SU-DHL-6 (cell line): ENCODE data around the gene DRD3.

Experiments used
- H2AFZ ChIP-seq: fragments of 200-600 bp; sonication (generic); 2 replicates; pipeline ENCODE4 v1.6.1; 2014; ENCODE audit warnings: low read depth, mild to moderate bottlenecking, moderate library complexity, mixed read lengths, antibody characterized with exemption, low read length; ENCODE audit not compliant: severe bottlenecking
- H3F3A ChIP-seq: fragments of 200-600 bp; shearing (Covaris generic); 2 replicates; pipeline ENCODE4 v1.6.0; 2016; ENCODE audit warnings: antibody characterized with exemption, mild to moderate bottlenecking; ENCODE audit not compliant: insufficient read depth
- H3K27ac ChIP-seq: fragments of 200-600 bp; sonication (generic); 2 replicates; pipeline ENCODE4 v1.5.1; 2016; ENCODE audit warnings: low read depth, mild to moderate bottlenecking, low read length, moderate library complexity, mixed read lengths
- H3K27me3 ChIP-seq: fragments of 200-600 bp; sonication (generic), shearing (Covaris generic); 2 replicates; pipeline ENCODE4 v1.6.0; 2014; ENCODE audit warnings: mild to moderate bottlenecking, low read length
- H3K36me3 ChIP-seq: fragments of 200-600 bp; sonication (generic); 2 replicates; pipeline ENCODE4 v1.6.1; 2014; ENCODE audit warnings: mild to moderate bottlenecking, low read length, mixed read lengths
- H3K4me2 ChIP-seq: fragments of 300-600, 200-600 bp; shearing (Covaris generic), sonication (generic); 2 replicates; pipeline ENCODE4 v1.6.0; 2014; ENCODE audit warnings: low read length, low read depth, mild to moderate bottlenecking; ENCODE audit not compliant: poor library complexity, severe bottlenecking
- H3K4me3 ChIP-seq: fragments of 200-600 bp; sonication (generic); 2 replicates; pipeline ENCODE4 v1.5.1; 2014; ENCODE audit warnings: antibody characterized with exemption, low read length, mild to moderate bottlenecking, mixed read lengths; ENCODE audit not compliant: insufficient read depth, poor library complexity, severe bottlenecking
- H3K79me2 ChIP-seq: fragments of 200-600 bp; sonication (generic); 2 replicates; pipeline ENCODE4 v1.6.1; 2014; ENCODE audit warnings: mild to moderate bottlenecking, low read length, moderate library complexity; ENCODE audit not compliant: insufficient read depth
- H3K9ac ChIP-seq: fragments of 200-600 bp; sonication (generic); 2 replicates; pipeline ENCODE4 v1.7.0; 2014; ENCODE audit warnings: mild to moderate bottlenecking, low read length
- H3K9me2 ChIP-seq: fragments of 200-600 bp; sonication (generic); replicated peaks from 2 replicates; pipeline ENCODE4 v1.6.1; 2014; ENCODE audit warnings: low read length; ENCODE audit not compliant: insufficient read depth
- H3K9me3 ChIP-seq: fragments of 200-600 bp; sonication (generic); 2 replicates; pipeline ENCODE4 v1.6.1; 2014; ENCODE audit warnings: low read length, mixed read lengths; ENCODE audit not compliant: insufficient read depth
- H4K20me1 ChIP-seq: fragments of 200-600 bp; sonication (generic); 2 replicates; pipeline ENCODE4 v1.6.1; 2014; ENCODE audit warnings: low read depth, mild to moderate bottlenecking, antibody characterized with exemption, low read length, moderate library complexity, mixed read lengths
- CTCF ChIP-seq: fragments of 200-600 bp; sonication (generic); IDR thresholded peaks from one replicate; pipeline ENCODE4 v1.5.1; 2017; ENCODE audit warnings: antibody characterized with exemption, mild to moderate bottlenecking, low read length, moderate library complexity; ENCODE audit not compliant: insufficient read depth, poor library complexity, severe bottlenecking
- EZH2phosphoT487 ChIP-seq: fragments of 200-600 bp; sonication (generic), shearing (Covaris generic); conservative IDR thresholded peaks from 2 replicates; pipeline ENCODE4 v1.6.1; 2018; ENCODE audit warnings: mild to moderate bottlenecking, antibody characterized with exemption, low read length, moderate library complexity, mixed read lengths

The DRD3 gene

DNA sequence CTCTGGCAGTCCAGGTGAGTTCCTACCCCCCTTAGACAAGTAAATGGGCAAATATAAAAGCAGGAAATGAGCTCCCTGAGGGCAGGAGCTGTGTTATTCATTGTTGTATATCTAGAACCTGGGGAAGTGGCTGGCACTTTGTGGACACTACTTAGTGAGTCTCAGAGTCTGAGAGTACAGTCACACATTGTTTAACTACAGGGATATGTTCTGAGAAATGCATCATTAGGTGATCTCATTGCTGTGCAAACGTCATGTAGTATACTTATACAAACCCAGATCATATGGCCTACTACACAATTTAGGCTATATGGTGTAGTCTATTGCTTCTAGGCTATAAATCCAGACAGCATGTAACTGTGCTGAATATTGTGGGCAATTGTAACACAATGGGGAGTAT, 52.4 kb downstream of the DRD3 start:
- Histone ChIP-seq H3K9me3 (no peaks in the 10 kb centered on the region), H3K79me2 (no peaks in the 10 kb centered on the region), H3K4me3 (no peak overlapping the region), H3K4me2 (no peak overlapping the region), H4K20me1 (no peaks in the 10 kb centered on the region), H3K27ac (no peak overlapping the region), H3K9ac (no peak overlapping the region), H3K9me2 (no peaks in the 10 kb centered on the region), H3F3A (no peaks in the 10 kb centered on the region), H3K36me3 (no peaks in the 10 kb centered on the region), H2AFZ (no peak overlapping the region), H3K27me3 (no peaks in the 10 kb centered on the region)
- TF ChIP-seq CTCF, result no peak
- no peak for TF ChIP-seq EZH2phosphoT487

- Histone ChIP-seq H3K9me3 (no peaks in the 10 kb centered on the region), H3K4me2 (no peak overlapping the region), H3K79me2 (no peaks in the 10 kb centered on the region), H4K20me1 (no peaks in the 10 kb centered on the region), H2AFZ (no peak overlapping the region), H3K9ac (no peak overlapping the region), H3K27me3 (no peaks in the 10 kb centered on the region), H3K4me3 (no peak overlapping the region), H3F3A (no peaks in the 10 kb centered on the region), H3K9me2 (no peaks in the 10 kb centered on the region), H3K27ac (no peak overlapping the region), H3K36me3 (no peaks in the 10 kb centered on the region)
- TF ChIP-seq EZH2phosphoT487 (no peak), CTCF (no peak)
Observed at GRCh38 chr3:114122027-114122709, 56.7 kb downstream of the DRD3 start.

DNA sequence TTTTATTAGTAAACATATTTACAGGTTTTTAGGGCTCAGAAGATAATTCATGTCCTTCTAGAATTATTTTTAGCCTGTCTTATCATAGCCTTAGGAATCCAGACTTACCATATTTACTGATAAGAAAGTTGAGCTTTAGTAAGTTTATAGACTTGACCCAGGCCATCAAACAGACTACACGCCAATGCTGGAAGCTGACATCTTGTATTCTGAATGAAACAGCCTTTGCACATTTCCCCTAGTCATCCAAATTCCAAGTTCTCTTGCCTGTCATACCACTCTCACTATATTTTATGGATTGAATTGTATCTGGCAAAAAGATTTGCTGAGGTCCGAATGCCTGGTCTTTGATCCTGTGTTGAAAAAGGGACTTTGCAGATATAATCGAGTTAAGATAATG, 58.6 kb downstream of the DRD3 start:
- Histone ChIP-seq H3K4me2 (no peak overlapping the region), H3K4me3 (no peak overlapping the region), H3K36me3 (no peaks in the 10 kb centered on the region), H3K9ac (no peak overlapping the region), H4K20me1 (no peaks in the 10 kb centered on the region), H3K9me2 (no peaks in the 10 kb centered on the region), H3K27me3 (no peaks in the 10 kb centered on the region), H3F3A (no peaks in the 10 kb centered on the region), H2AFZ (no peak overlapping the region), H3K27ac (no peak overlapping the region), H3K79me2 (no peaks in the 10 kb centered on the region), H3K9me3 (no peaks in the 10 kb centered on the region)
- TF ChIP-seq CTCF (no peak), EZH2phosphoT487 (no peak)
